Measurements from ENCODE around the gene PIGH.

PIGH gene

GRCh38 chr14:67599698-67600561, at the start of gene PIGH:
Gene PIGH, minus strand, starts transcription at chr14:67600268. Its CDS starts 65 bp downstream, at chr14:67600203.
- peak; percentile 84 to 90 for DNase-seq (ENCODE audit: low read depth in 2 of 2)
- peak within 1 kb of the TSS; percentile 85 to 93 for H3K4me3 ChIP-seq (replicated peaks in 1 of 2; ENCODE audit: low read depth in 2 of 2, low read length in 2 of 2)
- TF ChIP-seq, protein P1, sequence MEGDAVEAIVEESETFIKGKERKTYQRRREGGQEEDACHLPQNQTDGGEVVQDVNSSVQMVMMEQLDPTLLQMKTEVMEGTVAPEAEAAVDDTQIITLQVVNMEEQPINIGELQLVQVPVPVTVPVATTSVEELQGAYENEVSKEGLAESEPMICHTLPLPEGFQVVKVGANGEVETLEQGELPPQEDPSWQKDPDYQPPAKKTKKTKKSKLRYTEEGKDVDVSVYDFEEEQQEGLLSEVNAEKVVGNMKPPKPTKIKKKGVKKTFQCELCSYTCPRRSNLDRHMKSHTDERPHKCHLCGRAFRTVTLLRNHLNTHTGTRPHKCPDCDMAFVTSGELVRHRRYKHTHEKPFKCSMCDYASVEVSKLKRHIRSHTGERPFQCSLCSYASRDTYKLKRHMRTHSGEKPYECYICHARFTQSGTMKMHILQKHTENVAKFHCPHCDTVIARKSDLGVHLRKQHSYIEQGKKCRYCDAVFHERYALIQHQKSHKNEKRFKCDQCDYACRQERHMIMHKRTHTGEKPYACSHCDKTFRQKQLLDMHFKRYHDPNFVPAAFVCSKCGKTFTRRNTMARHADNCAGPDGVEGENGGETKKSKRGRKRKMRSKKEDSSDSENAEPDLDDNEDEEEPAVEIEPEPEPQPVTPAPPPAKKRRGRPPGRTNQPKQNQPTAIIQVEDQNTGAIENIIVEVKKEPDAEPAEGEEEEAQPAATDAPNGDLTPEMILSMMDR (IDR thresholded peaks at IDR 0.05; ENCODE audit: low read depth, low read length): peak; percentile 50

DNA sequence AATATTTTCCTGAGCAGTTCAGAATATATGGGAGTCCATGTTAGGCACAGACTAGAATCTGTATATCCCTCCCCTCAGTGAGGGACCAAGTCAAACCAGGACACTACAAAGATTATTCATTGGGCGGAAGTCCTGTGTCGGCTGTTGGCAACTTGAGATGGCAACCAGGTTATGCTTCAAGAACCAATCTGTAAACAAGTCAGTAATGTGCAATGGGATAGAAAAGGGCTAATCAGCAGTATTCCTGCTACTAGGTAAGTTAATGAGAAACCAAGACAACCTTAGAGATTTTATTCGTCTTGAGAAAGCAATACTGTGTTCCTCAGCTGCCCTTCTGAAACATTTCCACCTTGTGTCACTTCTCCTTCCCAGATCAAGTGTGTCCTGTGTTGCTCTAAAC, 46.1 kb upstream of the PIGH start:
- TF ChIP-seq, protein P1 (IDR thresholded peaks at IDR 0.05; ENCODE audit: low read depth, low read length): no peak
- DNase-seq (ENCODE audit: low read depth in 2 of 2): no peak
- no peak overlapping the region for H3K4me3 ChIP-seq (replicated peaks in 1 of 2; ENCODE audit: low read depth in 2 of 2, low read length in 2 of 2)

- DNase-seq (ENCODE audit: low read depth in 2 of 2): no peak
- no peak overlapping the region for H3K4me3 ChIP-seq (replicated peaks in 1 of 2; ENCODE audit: low read depth in 2 of 2, low read length in 2 of 2)
- TF ChIP-seq, protein P1 (IDR thresholded peaks at IDR 0.05; ENCODE audit: low read depth, low read length): no peak
Measured at GRCh38 chr14:67645414-67645813, 45.3 kb upstream of the PIGH start.

GRCh38 chr14:67644428-67644827, 44.4 kb upstream of the PIGH start:
- TF ChIP-seq, protein P1 (IDR thresholded peaks at IDR 0.05; ENCODE audit: low read depth, low read length): no peak
- DNase-seq (ENCODE audit: low read depth in 2 of 2): peak; percentile 30 to 54
- no peak overlapping the region for H3K4me3 ChIP-seq (replicated peaks in 1 of 2; ENCODE audit: low read depth in 2 of 2, low read length in 2 of 2)

DNA sequence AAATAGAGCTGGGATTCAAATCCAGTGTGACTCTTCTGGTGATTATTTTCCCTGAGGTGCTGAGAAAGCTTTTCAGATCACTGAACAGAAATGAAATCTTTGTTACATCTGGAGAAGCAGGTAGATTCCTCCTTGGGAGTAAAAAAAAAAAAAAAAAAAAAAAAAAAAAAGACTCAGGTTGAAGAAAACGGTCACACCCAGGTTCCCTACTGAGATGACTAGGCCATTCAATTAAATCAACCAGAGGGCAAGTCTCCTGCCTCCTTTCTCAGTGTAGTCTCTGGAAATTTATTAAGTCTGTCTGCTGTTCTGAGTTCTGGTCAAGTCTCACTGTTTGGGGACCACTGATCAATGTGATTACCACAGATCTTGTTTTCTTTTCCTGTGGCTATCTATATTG, 43.6 kb upstream of the PIGH start:
- TF ChIP-seq, protein P1 (IDR thresholded peaks at IDR 0.05; ENCODE audit: low read depth, low read length): no peak
- no peak for DNase-seq (ENCODE audit: low read depth in 2 of 2)
- H3K4me3 ChIP-seq (replicated peaks in 1 of 2; ENCODE audit: low read depth in 2 of 2, low read length in 2 of 2): no peak overlapping the region

GRCh38 chr14:67641902-67642749, 42.1 kb upstream of the PIGH start:
- DNase-seq (ENCODE audit: low read depth in 2 of 2): no peak
- TF ChIP-seq, protein P1 (IDR thresholded peaks at IDR 0.05; ENCODE audit: low read depth, low read length): no peak
- H3K4me3 ChIP-seq (replicated peaks in 1 of 2; ENCODE audit: low read depth in 2 of 2, low read length in 2 of 2): no peak overlapping the region
